ENCODE data around the gene ARHGEF37. TPM values are rescaled to one million over a fixed set of nuclear protein-coding genes. Genes with fewer than 3 reads are reported as not detected.

ARHGEF37 gene
- total RNA-seq, 2 donors from 2014 or later: 0.06 to 0.64 TPM

- no peaks in the 10 kb centered on the region for H3K9me3 Mint-ChIP-seq
- no peaks in the 10 kb centered on the region for H3K36me3 Mint-ChIP-seq (ENCODE audit: low read depth)
- no peak overlapping the region for H3K4me3 Mint-ChIP-seq
- H3K27ac Mint-ChIP-seq: no peak overlapping the region
- H3K27me3 Mint-ChIP-seq: no peaks in the 10 kb centered on the region
- no peaks in the 10 kb centered on the region for H3K4me1 Mint-ChIP-seq
- peak; percentile 33 for ATAC-seq (replicated peaks)
These were observed 37.4 kb downstream of the ARHGEF37 start for GRCh38 chr5:149618581-149619248.

- no peak overlapping the region for H3K4me3 Mint-ChIP-seq
These were observed 40.3 kb downstream of the ARHGEF37 start for GRCh38 chr5:149621415-149622098.

GRCh38 chr5:149622466-149622865, 41.2 kb downstream of the ARHGEF37 start:
- Mint-ChIP-seq H3K27me3 (no peaks in the 10 kb centered on the region), H3K36me3 (ENCODE audit: low read depth) (no peaks in the 10 kb centered on the region), H3K27ac (no peak overlapping the region), H3K9me3 (no peaks in the 10 kb centered on the region), H3K4me1 (no peaks in the 10 kb centered on the region), H3K4me3 (no peak overlapping the region)
- ATAC-seq (replicated peaks): no peak

More at GRCh38 chr5:149621415-149622098, 40.3 kb downstream of the ARHGEF37 start:
- Mint-ChIP-seq H3K9me3 (no peaks in the 10 kb centered on the region), H3K27me3 (no peaks in the 10 kb centered on the region), H3K36me3 (ENCODE audit: low read depth) (no peaks in the 10 kb centered on the region), H3K4me1 (no peaks in the 10 kb centered on the region), H3K27ac (no peak overlapping the region)
- ATAC-seq (replicated peaks): no peak

- no peak overlapping the region for H3K27ac Mint-ChIP-seq
- H3K27me3 Mint-ChIP-seq: no peaks in the 10 kb centered on the region
- H3K36me3 Mint-ChIP-seq (ENCODE audit: low read depth): no peaks in the 10 kb centered on the region
- H3K4me3 Mint-ChIP-seq: no peak overlapping the region
- no peaks in the 10 kb centered on the region for H3K4me1 Mint-ChIP-seq
- no peak for ATAC-seq (replicated peaks)
- H3K9me3 Mint-ChIP-seq: no peaks in the 10 kb centered on the region
These were observed 42.2 kb downstream of the ARHGEF37 start for GRCh38 chr5:149623473-149623872.

DNA sequence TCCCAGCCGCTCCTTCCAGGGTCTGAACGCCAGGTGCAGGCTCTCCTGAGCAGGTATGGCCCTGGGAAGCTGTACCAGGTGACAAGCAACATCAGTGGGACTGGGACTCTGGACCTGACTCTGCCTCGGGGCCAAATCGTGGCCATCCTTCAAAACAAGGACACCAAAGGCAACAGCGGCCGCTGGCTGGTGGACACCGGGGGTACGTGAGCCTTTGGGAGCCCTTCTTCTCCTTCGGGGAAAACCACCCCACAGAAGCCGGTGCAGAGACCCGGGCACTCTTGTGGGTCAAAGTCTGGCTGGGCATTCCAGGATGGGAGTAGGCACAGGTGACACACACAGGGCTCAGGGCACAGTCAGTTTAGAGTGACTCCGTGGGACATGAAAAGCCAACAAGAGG, 45.8 kb downstream of the ARHGEF37 start:
- Mint-ChIP-seq H3K36me3 (ENCODE audit: low read depth) (no peaks in the 10 kb centered on the region), H3K4me1 (peaks cover 3% of the 10 kb centered on the region), H3K27me3 (no peaks in the 10 kb centered on the region), H3K4me3 (no peak overlapping the region), H3K9me3 (no peaks in the 10 kb centered on the region), H3K27ac (no peak overlapping the region)
- no peak for ATAC-seq (replicated peaks)

- H3K27me3 Mint-ChIP-seq: no peaks in the 10 kb centered on the region
- H3K9me3 Mint-ChIP-seq: no peaks in the 10 kb centered on the region
- H3K36me3 Mint-ChIP-seq (ENCODE audit: low read depth): no peaks in the 10 kb centered on the region
- H3K27ac Mint-ChIP-seq: no peak overlapping the region
- H3K4me3 Mint-ChIP-seq: no peak overlapping the region
- ATAC-seq (replicated peaks): no peak
- peaks cover 12% of the 10 kb centered on the region for H3K4me1 Mint-ChIP-seq
These were observed 46.9 kb downstream of the ARHGEF37 start for GRCh38 chr5:149628221-149628620.

- H3K27me3 Mint-ChIP-seq: no peaks in the 10 kb centered on the region
- no peak overlapping the region for H3K27ac Mint-ChIP-seq
- H3K4me1 Mint-ChIP-seq: peaks cover 12% of the 10 kb centered on the region
- ATAC-seq (replicated peaks): no peak
- H3K4me3 Mint-ChIP-seq: no peak overlapping the region
- no peaks in the 10 kb centered on the region for H3K9me3 Mint-ChIP-seq
- H3K36me3 Mint-ChIP-seq (ENCODE audit: low read depth): no peaks in the 10 kb centered on the region
These were observed 47.6 kb downstream of the ARHGEF37 start for GRCh38 chr5:149628846-149629388.

- Mint-ChIP-seq H3K9me3 (no peaks in the 10 kb centered on the region), H3K27ac (no peak overlapping the region)
- ATAC-seq (replicated peaks): no peak
These were observed 48.1 kb downstream of the ARHGEF37 start for GRCh38 chr5:149629421-149629820.

DNA sequence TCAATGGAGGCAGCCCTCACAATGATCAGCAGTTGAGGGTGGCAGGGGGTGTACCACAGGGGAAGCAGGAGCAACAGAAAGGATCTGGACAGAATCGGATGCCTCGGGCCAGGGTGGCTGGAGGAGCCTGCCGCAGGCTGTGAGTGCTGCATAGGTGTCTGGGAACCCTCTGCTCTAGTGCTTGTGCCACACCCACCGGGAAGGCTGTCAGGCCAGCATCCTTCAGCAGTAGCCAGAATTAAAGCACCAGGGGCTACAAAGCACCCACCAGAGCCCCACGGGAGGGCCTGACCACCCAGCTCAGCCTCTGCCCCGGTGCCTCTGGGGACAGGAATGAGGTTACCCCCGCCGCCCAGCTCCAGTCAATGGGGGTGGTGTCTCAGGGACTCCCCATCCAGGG, 49.0 kb downstream of the ARHGEF37 start:
- Mint-ChIP-seq H3K9me3 (no peaks in the 10 kb centered on the region), H3K4me1 (peaks cover 12% of the 10 kb centered on the region), H3K36me3 (ENCODE audit: low read depth) (no peaks in the 10 kb centered on the region), H3K27me3 (no peaks in the 10 kb centered on the region), H3K27ac (no peak overlapping the region), H3K4me3 (no peak overlapping the region)
- no peak for ATAC-seq (replicated peaks)

More at GRCh38 chr5:149629421-149629820, 48.1 kb downstream of the ARHGEF37 start:
- Mint-ChIP-seq H3K4me3 (no peak overlapping the region), H3K4me1 (peaks cover 12% of the 10 kb centered on the region), H3K27me3 (no peaks in the 10 kb centered on the region), H3K36me3 (ENCODE audit: low read depth) (no peaks in the 10 kb centered on the region)

DNA sequence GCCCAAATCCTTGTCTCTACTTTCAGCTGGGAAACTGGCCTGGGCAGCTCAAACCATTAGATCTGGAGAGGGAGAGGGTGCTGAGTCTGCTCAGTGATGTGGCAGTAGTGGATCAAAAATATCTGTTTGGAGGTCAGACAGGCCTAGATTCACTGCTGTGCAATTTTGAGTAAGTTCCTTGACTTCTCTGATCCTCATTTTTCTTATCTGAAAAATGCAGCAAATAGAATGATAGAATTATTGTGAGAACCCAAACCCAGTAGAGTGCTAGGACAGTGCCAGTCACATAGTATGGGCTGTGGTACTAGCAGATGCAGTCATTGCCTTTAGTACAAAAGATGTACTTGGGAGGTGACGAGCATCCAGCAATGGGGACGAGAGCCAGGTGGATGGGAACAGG, 50.2 kb downstream of the ARHGEF37 start:
- Mint-ChIP-seq H3K4me1 (peaks cover 12% of the 10 kb centered on the region), H3K27ac (no peak overlapping the region), H3K36me3 (ENCODE audit: low read depth) (no peaks in the 10 kb centered on the region), H3K9me3 (no peaks in the 10 kb centered on the region), H3K27me3 (no peaks in the 10 kb centered on the region), H3K4me3 (no peak overlapping the region)
- no peak for ATAC-seq (replicated peaks)

- H3K27ac Mint-ChIP-seq: peak overlapping the region; percentile 80
- H3K27me3 Mint-ChIP-seq: no peaks in the 10 kb centered on the region
- peaks cover 12% of the 10 kb centered on the region for H3K4me1 Mint-ChIP-seq
- H3K4me3 Mint-ChIP-seq: peak overlapping the region; percentile 58
- H3K9me3 Mint-ChIP-seq: no peaks in the 10 kb centered on the region
- H3K36me3 Mint-ChIP-seq (ENCODE audit: low read depth): no peaks in the 10 kb centered on the region
- ATAC-seq (replicated peaks): peak; percentile 65
These were observed 51.3 kb downstream of the ARHGEF37 start for GRCh38 chr5:149632311-149633251.

DNA sequence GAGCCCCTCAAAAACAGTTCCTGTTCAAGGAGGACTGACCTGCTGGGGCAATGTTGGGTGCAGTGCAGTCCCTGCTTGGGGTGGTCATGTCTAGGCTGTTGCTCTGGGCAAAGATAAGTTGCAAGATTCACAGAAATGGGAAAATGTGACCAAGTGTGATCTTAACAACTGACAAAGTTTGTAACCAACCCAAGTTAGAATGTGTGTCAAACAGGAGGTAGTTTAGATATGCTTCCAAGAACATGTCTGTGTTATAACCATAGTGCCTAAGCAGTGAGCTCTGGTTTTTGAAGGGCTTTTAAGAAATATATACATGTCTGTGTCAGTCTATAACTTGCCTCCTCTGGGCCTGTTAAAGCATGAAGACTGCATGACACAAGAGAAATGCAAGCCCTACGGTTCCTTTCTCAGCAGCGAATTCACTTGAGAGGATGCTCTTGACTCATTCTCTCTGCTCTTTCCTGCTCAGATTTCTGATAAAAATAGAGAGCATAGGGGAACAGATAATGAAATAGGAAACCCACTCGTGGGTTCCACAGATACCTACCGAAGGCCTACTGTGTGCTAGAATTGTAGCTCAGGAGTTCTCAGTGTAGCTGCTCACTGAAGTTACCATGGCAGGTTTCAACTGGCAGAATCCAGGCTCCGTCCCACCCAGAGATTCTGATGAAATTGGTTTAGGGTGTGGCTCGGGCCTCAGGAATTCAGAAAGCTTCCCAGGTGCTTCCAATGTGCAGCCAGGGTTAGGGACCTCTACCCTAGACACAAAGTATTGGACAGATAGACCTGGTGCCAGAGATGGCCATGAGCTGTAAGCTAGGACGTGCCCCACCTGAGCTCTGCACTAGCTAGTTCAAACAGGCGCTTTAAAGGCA, 52.4 kb downstream of the ARHGEF37 start:
- no peaks in the 10 kb centered on the region for H3K9me3 Mint-ChIP-seq
- no peaks in the 10 kb centered on the region for H3K27me3 Mint-ChIP-seq
- peaks cover 12% of the 10 kb centered on the region for H3K4me1 Mint-ChIP-seq
- H3K27ac Mint-ChIP-seq: peak overlapping the region; percentile 80
- H3K4me3 Mint-ChIP-seq: no peak overlapping the region
- no peaks in the 10 kb centered on the region for H3K36me3 Mint-ChIP-seq (ENCODE audit: low read depth)
- no peak for ATAC-seq (replicated peaks)

- peaks cover 12% of the 10 kb centered on the region for H3K4me1 Mint-ChIP-seq
- H3K27me3 Mint-ChIP-seq: no peaks in the 10 kb centered on the region
- H3K9me3 Mint-ChIP-seq: no peaks in the 10 kb centered on the region
- no peaks in the 10 kb centered on the region for H3K36me3 Mint-ChIP-seq (ENCODE audit: low read depth)
- H3K4me3 Mint-ChIP-seq: no peak overlapping the region
- no peak for ATAC-seq (replicated peaks)
- no peak overlapping the region for H3K27ac Mint-ChIP-seq
These were observed 54.1 kb downstream of the ARHGEF37 start for GRCh38 chr5:149635394-149635793.
